ENCODE results near the gene ZGRF1. TPM values are rescaled to one million over a fixed set of nuclear protein-coding genes. Genes with fewer than 3 reads are reported as not detected.

ZGRF1 gene
- total RNA-seq, 1 donor from 2014 or later, result 20.0 TPM

- peaks cover 11% of the 10 kb centered on the region for H3K4me1 Mint-ChIP-seq (ENCODE audit: low read depth)
- no peak for DNase-seq (ENCODE audit: low spot score, unreplicated experiment)
- TF ChIP-seq CTCF (IDR thresholded peaks at IDR 0.05; ENCODE audit: unreplicated experiment), result no peak
- no peak overlapping the region for H3K4me3 Mint-ChIP-seq (ENCODE audit: low read depth)
- no peak overlapping the region for H3K27ac Mint-ChIP-seq
- H3K27me3 Mint-ChIP-seq, result peaks cover 92% of the 10 kb centered on the region
- no peaks in the 10 kb centered on the region for H3K9me3 Mint-ChIP-seq (ENCODE audit: low read depth)
- H3K36me3 Mint-ChIP-seq (ENCODE audit: insufficient read depth), result no peaks in the 10 kb centered on the region
These were observed 124.9 kb downstream of the ZGRF1 start for GRCh38 chr4:112511803-112512118.

GRCh38 chr4:112511093-112511802, 125.5 kb downstream of the ZGRF1 start:
- Mint-ChIP-seq H3K4me1 (ENCODE audit: low read depth) (peaks cover 10% of the 10 kb centered on the region), H3K9me3 (ENCODE audit: low read depth) (no peaks in the 10 kb centered on the region), H3K4me3 (ENCODE audit: low read depth) (peak overlapping the region; percentile 23), H3K27me3 (peaks cover 93% of the 10 kb centered on the region), H3K27ac (no peak overlapping the region), H3K36me3 (ENCODE audit: insufficient read depth) (no peaks in the 10 kb centered on the region)
- TF ChIP-seq CTCF (IDR thresholded peaks at IDR 0.05; ENCODE audit: unreplicated experiment), result no peak
- no peak for DNase-seq (ENCODE audit: low spot score, unreplicated experiment)

GRCh38 chr4:112510291-112511092, 126.2 kb downstream of the ZGRF1 start:
- no peaks in the 10 kb centered on the region for H3K36me3 Mint-ChIP-seq (ENCODE audit: insufficient read depth)
- no peak overlapping the region for H3K4me3 Mint-ChIP-seq (ENCODE audit: low read depth)
- no peak for TF ChIP-seq CTCF (IDR thresholded peaks at IDR 0.05; ENCODE audit: unreplicated experiment)
- H3K4me1 Mint-ChIP-seq (ENCODE audit: low read depth), result peaks cover 8% of the 10 kb centered on the region
- DNase-seq (ENCODE audit: low spot score, unreplicated experiment), result no peak
- H3K27me3 Mint-ChIP-seq, result peaks cover 93% of the 10 kb centered on the region
- H3K9me3 Mint-ChIP-seq (ENCODE audit: low read depth), result no peaks in the 10 kb centered on the region
- H3K27ac Mint-ChIP-seq, result no peak overlapping the region

GRCh38 chr4:112509243-112510141, 127.2 kb downstream of the ZGRF1 start:
- no peak for DNase-seq (ENCODE audit: low spot score, unreplicated experiment)
- Mint-ChIP-seq H3K27ac (peak overlapping the region; percentile 67), H3K4me1 (ENCODE audit: low read depth) (peaks cover 5% of the 10 kb centered on the region), H3K27me3 (peaks cover 91% of the 10 kb centered on the region), H3K9me3 (ENCODE audit: low read depth) (no peaks in the 10 kb centered on the region), H3K36me3 (ENCODE audit: insufficient read depth) (no peaks in the 10 kb centered on the region), H3K4me3 (ENCODE audit: low read depth) (no peak overlapping the region)
- no peak for TF ChIP-seq CTCF (IDR thresholded peaks at IDR 0.05; ENCODE audit: unreplicated experiment)

GRCh38 chr4:112508356-112508755, 128.4 kb downstream of the ZGRF1 start:
- H3K4me1 Mint-ChIP-seq (ENCODE audit: low read depth), result peaks cover 2% of the 10 kb centered on the region
- no peaks in the 10 kb centered on the region for H3K36me3 Mint-ChIP-seq (ENCODE audit: insufficient read depth)

More at GRCh38 chr4:112508356-112508755, 128.4 kb downstream of the ZGRF1 start:
- H3K27ac Mint-ChIP-seq, result no peak overlapping the region
- no peak for DNase-seq (ENCODE audit: low spot score, unreplicated experiment)
- H3K27me3 Mint-ChIP-seq, result peaks cover 88% of the 10 kb centered on the region
- no peak for TF ChIP-seq CTCF (IDR thresholded peaks at IDR 0.05; ENCODE audit: unreplicated experiment)
- no peak overlapping the region for H3K4me3 Mint-ChIP-seq (ENCODE audit: low read depth)
- H3K9me3 Mint-ChIP-seq (ENCODE audit: low read depth), result no peaks in the 10 kb centered on the region
